ENCODE results near the gene REST. TPM values are rescaled to one million over a fixed set of nuclear protein-coding genes. Genes with fewer than 3 reads are reported as not detected.
A peak's percentile ranks its signal among the peaks of the same experiment; 100 is the strongest.

The REST gene, protein sequence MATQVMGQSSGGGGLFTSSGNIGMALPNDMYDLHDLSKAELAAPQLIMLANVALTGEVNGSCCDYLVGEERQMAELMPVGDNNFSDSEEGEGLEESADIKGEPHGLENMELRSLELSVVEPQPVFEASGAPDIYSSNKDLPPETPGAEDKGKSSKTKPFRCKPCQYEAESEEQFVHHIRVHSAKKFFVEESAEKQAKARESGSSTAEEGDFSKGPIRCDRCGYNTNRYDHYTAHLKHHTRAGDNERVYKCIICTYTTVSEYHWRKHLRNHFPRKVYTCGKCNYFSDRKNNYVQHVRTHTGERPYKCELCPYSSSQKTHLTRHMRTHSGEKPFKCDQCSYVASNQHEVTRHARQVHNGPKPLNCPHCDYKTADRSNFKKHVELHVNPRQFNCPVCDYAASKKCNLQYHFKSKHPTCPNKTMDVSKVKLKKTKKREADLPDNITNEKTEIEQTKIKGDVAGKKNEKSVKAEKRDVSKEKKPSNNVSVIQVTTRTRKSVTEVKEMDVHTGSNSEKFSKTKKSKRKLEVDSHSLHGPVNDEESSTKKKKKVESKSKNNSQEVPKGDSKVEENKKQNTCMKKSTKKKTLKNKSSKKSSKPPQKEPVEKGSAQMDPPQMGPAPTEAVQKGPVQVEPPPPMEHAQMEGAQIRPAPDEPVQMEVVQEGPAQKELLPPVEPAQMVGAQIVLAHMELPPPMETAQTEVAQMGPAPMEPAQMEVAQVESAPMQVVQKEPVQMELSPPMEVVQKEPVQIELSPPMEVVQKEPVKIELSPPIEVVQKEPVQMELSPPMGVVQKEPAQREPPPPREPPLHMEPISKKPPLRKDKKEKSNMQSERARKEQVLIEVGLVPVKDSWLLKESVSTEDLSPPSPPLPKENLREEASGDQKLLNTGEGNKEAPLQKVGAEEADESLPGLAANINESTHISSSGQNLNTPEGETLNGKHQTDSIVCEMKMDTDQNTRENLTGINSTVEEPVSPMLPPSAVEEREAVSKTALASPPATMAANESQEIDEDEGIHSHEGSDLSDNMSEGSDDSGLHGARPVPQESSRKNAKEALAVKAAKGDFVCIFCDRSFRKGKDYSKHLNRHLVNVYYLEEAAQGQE
- total RNA-seq, result 10 to 100 TPM; 56.8 to 57.6 TPM
- 23.5 TPM for polyA plus RNA-seq (2013, experiment 1 of 2)
- 25.8 TPM for polyA plus RNA-seq (2013, experiment 2 of 2)
- total RNA-seq, result 61.1 to 270 (median 146) reads per million in 172 experiments

DNA sequence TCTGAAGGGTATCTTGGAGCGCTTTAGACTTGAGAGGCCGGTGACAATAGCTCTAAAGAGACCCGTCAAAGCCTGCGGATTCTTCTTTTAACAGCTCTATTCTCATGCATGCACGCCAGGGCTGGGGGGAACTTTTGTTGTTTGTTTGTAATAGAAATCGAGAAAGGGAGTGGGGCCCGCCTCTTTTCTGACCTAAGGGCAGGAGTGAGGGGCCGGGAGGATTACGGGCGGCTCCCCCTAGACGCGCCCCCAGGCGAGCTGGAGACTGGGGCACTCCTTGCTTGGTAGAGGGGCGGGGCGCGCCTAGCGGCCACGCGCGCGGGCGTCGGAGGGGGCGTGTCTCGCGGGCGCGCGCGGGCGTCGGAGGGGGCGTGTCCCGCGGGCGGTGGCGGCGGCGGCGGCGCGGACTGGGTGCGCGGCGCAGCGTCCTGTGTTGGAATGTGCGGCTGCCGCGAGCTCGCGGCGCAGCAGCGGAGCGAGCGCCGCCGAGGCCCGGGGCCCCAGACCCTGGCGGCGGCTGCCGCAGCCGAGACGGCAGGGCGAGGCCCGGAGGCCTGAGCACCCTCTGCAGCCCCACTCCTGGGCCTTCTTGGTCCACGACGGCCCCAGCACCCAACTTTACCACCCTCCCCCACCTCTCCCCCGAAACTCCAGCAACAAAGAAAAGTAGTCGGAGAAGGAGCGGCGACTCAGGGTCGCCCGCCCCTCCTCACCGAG lies at the start of gene REST:
Gene REST, plus strand, starts transcription at position 412 of the 717 bp plus-strand sequence. CDS start 2,739 bp downstream, outside the sequence.
- CTCF ChIA-PET, result interaction anchor here (0.8 to 3.4 kb wide), 4 partner anchors 71 to 959 kb away, joined by 4 to 34 read pairs (median 6); partner anchors contain the start of genes CEP135, NOA1, POLR2B and PPAT
- no peaks in the 10 kb centered on the region for H3K27me3 Mint-ChIP-seq
- Histone ChIP-seq H3K4me3 (ENCODE audit: low read length) (peak within 1 kb of the TSS; percentile 98), H3K27ac (ENCODE audit: low read depth in 1 of 2, low read length in 2 of 2) (peak within 1 kb of the TSS; percentile 22 to 94), H3K36me3 (ENCODE audit: insufficient read depth, low read length) (peaks cover 7% of the 10 kb centered on the region), H3K4me1 (ENCODE audit: insufficient read depth, low read length) (peaks cover 33% of the 10 kb centered on the region), H3K27me3 (ENCODE audit: control insufficient read depth in 1 of 2, insufficient read depth in 2 of 2, low read length in 2 of 2) (no peaks in the 10 kb centered on the region), H3K9me3 (ENCODE audit: control insufficient read depth in 1 of 2, insufficient read depth in 1 of 2, low read length in 2 of 2) (no peaks in the 10 kb centered on the region)
- ATAC-seq (ENCODE audit: poor library complexity) (peak; percentile 64), DNase-seq (peak; percentile 68 to 95 (median 82))
- no peaks in the 10 kb centered on the region for H3K9me3 Mint-ChIP-seq
- H3K4me3 Mint-ChIP-seq, result peak within 1 kb of the TSS; percentile 92
- H3K27ac Mint-ChIP-seq, result peak within 1 kb of the TSS; percentile 84
- TF ChIP-seq, protein P1, sequence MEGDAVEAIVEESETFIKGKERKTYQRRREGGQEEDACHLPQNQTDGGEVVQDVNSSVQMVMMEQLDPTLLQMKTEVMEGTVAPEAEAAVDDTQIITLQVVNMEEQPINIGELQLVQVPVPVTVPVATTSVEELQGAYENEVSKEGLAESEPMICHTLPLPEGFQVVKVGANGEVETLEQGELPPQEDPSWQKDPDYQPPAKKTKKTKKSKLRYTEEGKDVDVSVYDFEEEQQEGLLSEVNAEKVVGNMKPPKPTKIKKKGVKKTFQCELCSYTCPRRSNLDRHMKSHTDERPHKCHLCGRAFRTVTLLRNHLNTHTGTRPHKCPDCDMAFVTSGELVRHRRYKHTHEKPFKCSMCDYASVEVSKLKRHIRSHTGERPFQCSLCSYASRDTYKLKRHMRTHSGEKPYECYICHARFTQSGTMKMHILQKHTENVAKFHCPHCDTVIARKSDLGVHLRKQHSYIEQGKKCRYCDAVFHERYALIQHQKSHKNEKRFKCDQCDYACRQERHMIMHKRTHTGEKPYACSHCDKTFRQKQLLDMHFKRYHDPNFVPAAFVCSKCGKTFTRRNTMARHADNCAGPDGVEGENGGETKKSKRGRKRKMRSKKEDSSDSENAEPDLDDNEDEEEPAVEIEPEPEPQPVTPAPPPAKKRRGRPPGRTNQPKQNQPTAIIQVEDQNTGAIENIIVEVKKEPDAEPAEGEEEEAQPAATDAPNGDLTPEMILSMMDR (IDR thresholded peaks at IDR 0.05), result no peak
- POLR2A ChIA-PET, result interaction anchor here (0.6 to 4.9 kb wide), 23 partner anchors 10 to 1512 kb away, joined by 3 to 222 read pairs (median 4); partner anchors contain the start of genes AASDH, CEP135, NOA1 and PAICS
- peaks cover 35% of the 10 kb centered on the region for H3K36me3 Mint-ChIP-seq (ENCODE audit: low read depth)
- peaks cover 52% of the 10 kb centered on the region for H3K4me1 Mint-ChIP-seq (ENCODE audit: low read depth)
- intact Hi-C loops (cut with DNase I, micrococcal nuclease), result loop anchor here (1.0 to 10.0 kb wide), 11 partner anchors 70 to 1355 kb away; partner anchors contain the start of genes AASDH (in 2 of the 2), PPAT (in 2 of the 2), CEP135 (in 1 of the 2) and EXOC1 (in 1 of the 2)

DNA sequence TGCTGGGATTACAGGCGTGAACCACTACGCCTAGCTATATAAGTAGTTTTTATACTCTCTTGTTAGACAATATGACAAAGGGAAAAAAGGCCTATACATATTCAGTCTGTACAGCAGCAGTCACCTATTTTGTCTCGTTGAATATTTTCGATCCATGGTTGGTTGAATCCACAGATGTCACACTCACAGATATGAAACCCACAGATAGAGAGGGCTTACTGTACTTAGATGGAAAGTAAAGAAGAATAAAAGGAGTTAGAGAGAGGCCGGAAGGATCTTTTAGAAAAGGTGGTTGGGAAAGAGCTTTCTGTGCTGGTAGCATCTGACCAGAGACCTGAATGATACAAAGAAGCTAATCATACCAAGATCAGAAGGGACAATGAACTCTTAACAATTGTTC lies 47.9 kb upstream of the REST start:
- DNase-seq (no peak), ATAC-seq (ENCODE audit: poor library complexity) (no peak)
- H3K27ac ChIP-seq (ENCODE audit: low read depth in 1 of 2, low read length in 2 of 2), result no peak overlapping the region
- no peak overlapping the region for H3K4me3 ChIP-seq (ENCODE audit: low read length)
- Mint-ChIP-seq H3K9me3 (no peaks in the 10 kb centered on the region), H3K36me3 (ENCODE audit: low read depth) (no peaks in the 10 kb centered on the region), H3K4me3 (no peak overlapping the region), H3K4me1 (ENCODE audit: low read depth) (no peaks in the 10 kb centered on the region), H3K27ac (no peak overlapping the region), H3K27me3 (no peaks in the 10 kb centered on the region)
- no peaks in the 10 kb centered on the region for H3K9me3 ChIP-seq (ENCODE audit: control insufficient read depth in 1 of 2, insufficient read depth in 1 of 2, low read length in 2 of 2)
- ChIA-PET POLR2A (no interaction called here), CTCF (no interaction called here)
- TF ChIP-seq, protein P1 (IDR thresholded peaks at IDR 0.05), result no peak
- no peaks in the 10 kb centered on the region for H3K27me3 ChIP-seq (ENCODE audit: control insufficient read depth in 1 of 2, insufficient read depth in 2 of 2, low read length in 2 of 2)
- no peaks in the 10 kb centered on the region for H3K36me3 ChIP-seq (ENCODE audit: insufficient read depth, low read length)
- no peaks in the 10 kb centered on the region for H3K4me1 ChIP-seq (ENCODE audit: insufficient read depth, low read length)
- intact Hi-C loops (cut with DNase I, micrococcal nuclease), result no loop called here
